ENCODE measurements around the gene DTNBP1.

DNA sequence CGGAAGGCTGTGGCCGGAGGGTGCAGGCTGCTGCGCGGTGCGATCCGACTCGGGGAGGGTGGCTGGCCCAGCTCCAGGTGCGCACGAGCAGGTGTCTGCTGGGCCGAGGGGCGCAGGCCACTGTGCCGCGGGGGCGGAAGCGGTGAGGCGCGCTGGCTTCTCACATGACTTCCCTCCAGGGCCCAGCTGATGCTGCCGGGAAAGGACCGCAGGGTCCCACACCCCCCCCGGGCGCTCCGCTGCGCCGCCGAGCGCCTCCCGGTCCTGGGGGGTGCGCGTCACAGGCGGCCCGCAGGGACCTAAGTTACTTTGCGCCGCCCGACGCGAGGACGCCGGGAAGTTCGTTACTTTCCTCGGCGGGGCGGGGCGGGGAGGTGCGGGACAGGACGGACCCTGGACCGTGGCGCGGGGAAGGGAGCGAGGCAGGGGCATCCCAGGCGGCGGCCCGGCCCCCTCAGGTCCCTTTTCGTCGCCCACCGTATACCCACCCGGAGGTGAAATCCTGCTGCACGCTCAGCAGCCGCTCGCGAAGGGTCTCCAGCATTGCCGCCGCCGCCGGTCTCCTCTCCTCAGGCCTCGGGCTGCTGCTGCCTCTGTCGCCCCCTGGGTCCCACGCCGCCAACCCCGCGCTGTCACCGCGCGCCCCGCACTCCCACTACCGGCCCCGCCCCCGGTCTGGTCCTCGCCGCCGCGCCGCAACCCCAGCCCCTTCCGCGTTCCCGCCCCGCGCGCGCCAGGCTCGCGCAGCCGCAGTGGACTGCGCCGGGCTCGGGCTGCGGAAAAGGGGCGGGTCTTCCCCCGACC lies at the start of gene DTNBP1:
- TF ChIP-seq POLR2AphosphoS5 (IDR thresholded peaks at IDR 0.05; ENCODE audit: low read depth, low read length) (peak; percentile 47; the same call in 1 of the 2 replicates), SIN3A (IDR thresholded peaks at IDR 0.05; ENCODE audit: borderline replicate concordance, insufficient read depth, low read length) (no peak; the same call in 1 of the 2 replicates)
- TF ChIP-seq, protein P1, sequence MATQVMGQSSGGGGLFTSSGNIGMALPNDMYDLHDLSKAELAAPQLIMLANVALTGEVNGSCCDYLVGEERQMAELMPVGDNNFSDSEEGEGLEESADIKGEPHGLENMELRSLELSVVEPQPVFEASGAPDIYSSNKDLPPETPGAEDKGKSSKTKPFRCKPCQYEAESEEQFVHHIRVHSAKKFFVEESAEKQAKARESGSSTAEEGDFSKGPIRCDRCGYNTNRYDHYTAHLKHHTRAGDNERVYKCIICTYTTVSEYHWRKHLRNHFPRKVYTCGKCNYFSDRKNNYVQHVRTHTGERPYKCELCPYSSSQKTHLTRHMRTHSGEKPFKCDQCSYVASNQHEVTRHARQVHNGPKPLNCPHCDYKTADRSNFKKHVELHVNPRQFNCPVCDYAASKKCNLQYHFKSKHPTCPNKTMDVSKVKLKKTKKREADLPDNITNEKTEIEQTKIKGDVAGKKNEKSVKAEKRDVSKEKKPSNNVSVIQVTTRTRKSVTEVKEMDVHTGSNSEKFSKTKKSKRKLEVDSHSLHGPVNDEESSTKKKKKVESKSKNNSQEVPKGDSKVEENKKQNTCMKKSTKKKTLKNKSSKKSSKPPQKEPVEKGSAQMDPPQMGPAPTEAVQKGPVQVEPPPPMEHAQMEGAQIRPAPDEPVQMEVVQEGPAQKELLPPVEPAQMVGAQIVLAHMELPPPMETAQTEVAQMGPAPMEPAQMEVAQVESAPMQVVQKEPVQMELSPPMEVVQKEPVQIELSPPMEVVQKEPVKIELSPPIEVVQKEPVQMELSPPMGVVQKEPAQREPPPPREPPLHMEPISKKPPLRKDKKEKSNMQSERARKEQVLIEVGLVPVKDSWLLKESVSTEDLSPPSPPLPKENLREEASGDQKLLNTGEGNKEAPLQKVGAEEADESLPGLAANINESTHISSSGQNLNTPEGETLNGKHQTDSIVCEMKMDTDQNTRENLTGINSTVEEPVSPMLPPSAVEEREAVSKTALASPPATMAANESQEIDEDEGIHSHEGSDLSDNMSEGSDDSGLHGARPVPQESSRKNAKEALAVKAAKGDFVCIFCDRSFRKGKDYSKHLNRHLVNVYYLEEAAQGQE (IDR thresholded peaks at IDR 0.05; ENCODE audit: insufficient read depth in 1 of 2, low read depth in 2 of 2, low read length in 2 of 2) = no peak

Measured in PFSK-1 (cell line).